DMS53 (cell line): ENCODE data around the gene CGNL1.

Source experiments
- DNase-seq: peaks from one replicate; lab custom pipeline; 2025; lab: John Stamatoyannopoulos, UW

CGNL1 gene

GRCh38 chr15:57387564-57388076 is 11.3 kb downstream of the CGNL1 start:
- no peak for DNase-seq

DNA sequence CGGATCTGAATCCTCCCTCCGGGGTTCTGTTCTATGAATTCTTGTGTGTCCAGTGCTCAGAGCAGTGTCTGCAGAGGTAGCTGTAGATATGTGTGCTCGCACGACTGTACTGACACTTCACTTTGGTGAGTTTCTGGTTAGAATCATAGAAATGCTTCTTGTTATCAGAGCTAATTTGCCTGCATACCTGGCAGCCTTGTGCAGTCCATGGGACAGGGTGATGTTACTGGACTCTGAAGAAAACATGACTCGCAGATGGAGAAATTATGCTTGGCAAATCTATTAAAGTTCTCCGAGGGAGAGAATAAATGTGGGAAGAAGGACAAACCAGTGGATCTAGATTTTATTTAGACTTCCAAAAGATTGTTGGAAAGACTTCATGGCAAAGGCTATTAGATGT is 12.2 kb downstream of the CGNL1 start:
- no peak for DNase-seq

- DNase-seq: no peak
Measured at GRCh38 chr15:57389991-57390390, 13.7 kb downstream of the CGNL1 start.

- no peak for DNase-seq
Measured at GRCh38 chr15:57390583-57390982, 14.3 kb downstream of the CGNL1 start.

GRCh38 chr15:57391537-57391936 is 15.2 kb downstream of the CGNL1 start:
- DNase-seq: no peak

- no peak for DNase-seq
Measured at GRCh38 chr15:57393061-57393460, 16.8 kb downstream of the CGNL1 start.

DNA sequence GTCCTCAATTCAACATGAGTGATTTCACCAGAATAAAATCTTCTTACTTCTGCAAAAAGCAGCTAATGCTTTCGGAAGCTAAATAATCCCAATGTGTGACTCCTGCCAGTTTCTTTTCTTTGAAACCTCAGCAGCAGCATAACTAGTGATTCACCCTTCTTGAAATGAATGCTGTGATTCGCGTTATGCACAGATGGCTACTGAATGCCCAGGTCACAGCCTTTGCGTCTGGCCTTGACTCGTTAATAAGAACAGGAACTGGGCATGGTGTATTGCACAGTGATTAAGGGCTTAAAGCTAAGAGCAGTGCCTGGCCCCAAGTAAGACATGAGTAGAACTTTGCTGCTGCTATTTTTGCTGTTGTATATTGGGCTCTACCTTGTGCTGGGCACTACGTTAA is 19.0 kb downstream of the CGNL1 start:
- DNase-seq: peak; percentile 11

DNA sequence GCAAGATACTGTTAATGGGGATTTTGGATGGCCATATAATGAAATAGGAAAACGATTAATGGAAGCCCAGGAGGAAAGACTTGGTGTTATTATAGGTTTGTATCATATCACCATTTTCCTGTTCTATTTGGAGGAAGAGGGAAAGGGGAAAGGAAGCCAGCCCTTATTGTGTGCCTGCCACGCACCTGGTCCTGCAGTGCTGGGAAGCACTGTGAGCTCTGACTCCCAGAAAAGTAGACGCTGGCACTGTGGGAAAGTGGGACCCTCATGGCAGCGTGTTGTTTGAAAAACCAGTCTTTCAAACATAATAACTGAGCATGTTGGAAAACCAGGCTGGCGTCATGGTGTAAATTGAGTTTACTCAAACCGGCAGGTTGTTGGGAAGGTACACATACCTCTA is 22.0 kb downstream of the CGNL1 start:
- no peak for DNase-seq

GRCh38 chr15:57401546-57401945 is 25.2 kb downstream of the CGNL1 start:
- no peak for DNase-seq

GRCh38 chr15:57403017-57403416 is 26.7 kb downstream of the CGNL1 start:
- no peak for DNase-seq

- DNase-seq: no peak
Measured at GRCh38 chr15:57403566-57404325, 27.4 kb downstream of the CGNL1 start.

- DNase-seq: no peak
Measured at GRCh38 chr15:57405133-57405532, 28.8 kb downstream of the CGNL1 start.

DNA sequence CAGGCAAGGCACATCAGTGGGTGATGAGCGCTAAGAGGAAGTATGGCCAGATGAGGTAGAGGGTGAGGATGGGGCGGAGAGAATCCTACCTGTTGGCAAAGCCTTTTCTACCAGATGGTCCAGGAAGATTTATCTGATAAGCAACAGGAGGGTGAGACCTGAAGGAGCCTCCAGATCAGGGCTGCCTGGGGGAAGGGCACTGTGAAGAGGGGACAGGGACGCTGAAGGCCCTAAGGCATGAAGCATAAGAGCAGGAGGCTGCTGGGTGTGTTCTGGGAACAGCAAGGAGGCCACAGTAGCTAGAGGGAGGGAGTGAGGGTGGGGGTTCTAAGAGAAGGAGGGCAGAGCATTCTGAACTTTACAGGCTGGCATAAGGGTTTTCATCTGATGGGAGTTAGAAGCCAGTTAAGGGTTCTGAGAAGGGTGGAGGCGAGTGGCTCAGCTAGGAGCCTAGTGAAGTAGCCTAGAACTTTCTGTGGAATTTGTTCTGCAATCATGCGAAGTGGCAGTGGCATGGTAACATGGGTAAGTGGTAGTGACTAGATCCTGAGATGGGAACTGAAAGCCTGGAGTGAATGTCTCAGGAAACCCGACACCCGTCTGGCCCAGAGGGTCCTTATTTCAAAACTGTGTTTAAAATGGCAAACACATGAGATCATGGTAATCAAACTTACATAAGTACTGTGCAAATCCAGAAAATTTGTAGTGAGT is 29.9 kb downstream of the CGNL1 start:
- no peak for DNase-seq

DNA sequence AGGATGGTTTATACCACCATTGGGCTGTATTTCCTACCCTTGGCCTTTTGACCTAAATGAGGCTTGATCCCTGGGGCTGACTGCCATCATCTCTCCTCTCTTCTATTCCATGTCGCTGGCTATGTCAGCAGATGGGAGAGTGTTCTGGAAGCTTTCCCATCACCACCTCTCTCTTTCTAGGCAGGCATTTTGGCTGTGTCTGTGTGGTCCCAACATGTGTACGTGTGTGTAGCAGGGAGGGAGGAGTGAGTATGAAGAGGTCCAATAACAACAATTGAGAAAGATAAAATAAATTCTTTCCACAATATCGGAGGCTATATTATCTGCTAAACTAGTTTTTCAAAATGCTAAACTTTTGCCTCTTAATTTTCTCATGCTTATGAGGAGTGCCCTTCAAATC is 34.1 kb downstream of the CGNL1 start:
- DNase-seq: no peak

GRCh38 chr15:57411945-57412768 is 35.9 kb downstream of the CGNL1 start:
- DNase-seq: no peak

- no peak for DNase-seq
Measured at GRCh38 chr15:57415602-57416001, 39.3 kb downstream of the CGNL1 start.

DNA sequence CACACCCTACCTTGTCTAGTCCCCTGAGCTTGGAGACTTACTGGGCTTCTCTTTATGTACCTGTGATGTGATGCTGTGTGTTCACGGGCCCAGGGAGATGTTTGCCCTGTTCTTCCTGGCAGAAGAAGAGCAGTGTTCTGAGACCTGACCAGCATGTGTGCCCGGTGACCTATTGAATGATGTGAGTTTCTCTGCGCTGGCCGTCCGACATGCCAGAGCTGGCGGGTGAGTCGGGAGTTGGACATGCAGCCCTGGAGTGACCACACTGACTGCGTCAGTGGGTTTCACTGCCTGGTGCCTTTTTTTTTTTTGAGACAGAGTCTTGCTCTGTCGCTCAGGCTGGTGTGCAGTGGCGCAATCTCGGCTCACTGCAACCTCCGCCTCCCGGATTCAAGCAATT is 42.3 kb downstream of the CGNL1 start:
- DNase-seq: no peak

GRCh38 chr15:57419335-57419734 is 43.0 kb downstream of the CGNL1 start:
- no peak for DNase-seq

- DNase-seq: no peak
Measured at GRCh38 chr15:57421110-57421509, 44.8 kb downstream of the CGNL1 start.

DNA sequence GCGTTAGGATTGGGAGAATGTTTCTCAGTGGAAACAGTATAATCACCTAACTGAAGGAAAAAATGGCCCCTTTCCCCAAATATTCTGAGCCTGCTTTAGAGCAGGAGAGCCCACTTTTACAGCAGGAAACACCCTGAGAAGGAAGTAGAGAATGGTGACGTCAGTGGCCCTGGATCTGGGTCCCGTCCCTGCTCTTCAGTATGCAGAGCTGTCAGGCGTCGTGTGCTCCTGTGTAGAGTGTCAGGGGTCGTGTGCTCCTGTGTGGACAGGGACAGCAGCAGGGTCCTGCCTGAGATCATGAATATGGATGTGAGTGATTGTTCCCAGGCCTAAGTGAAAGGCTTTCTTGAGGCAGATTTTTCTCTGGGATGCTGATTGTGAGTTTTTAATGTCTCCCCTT is 45.2 kb downstream of the CGNL1 start:
- peak; percentile 2 for DNase-seq

DNA sequence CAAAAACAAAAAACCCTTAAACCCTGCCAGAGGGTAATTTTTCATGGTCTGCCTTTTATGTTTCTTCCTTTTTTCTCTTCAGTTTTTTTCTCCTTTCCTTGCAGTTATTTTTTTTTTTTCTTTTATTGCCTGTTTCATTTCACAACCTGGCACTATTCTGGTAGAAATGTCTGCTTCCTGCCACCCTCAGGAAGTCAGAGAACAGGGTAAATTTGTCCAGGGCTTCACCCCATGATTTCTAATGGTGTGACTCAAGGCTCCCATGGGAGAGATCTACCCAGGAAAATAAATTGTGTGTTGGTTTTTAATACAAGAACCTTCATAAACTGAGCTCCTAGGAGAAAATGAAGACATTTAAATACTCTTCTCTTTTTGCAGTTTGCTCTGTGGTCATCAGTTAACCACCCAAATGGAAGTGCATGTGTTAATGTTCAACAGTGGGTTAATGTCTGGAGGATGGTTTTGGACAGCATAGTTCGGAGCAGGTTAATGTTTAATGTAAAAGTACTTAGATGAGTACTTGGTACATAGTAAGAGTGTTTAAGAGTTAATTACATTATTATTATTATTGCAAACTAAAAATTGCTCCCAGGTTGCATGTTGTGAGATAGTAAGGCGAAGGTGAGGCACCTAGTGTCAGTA is 45.9 kb downstream of the CGNL1 start:
- DNase-seq: no peak

DNA sequence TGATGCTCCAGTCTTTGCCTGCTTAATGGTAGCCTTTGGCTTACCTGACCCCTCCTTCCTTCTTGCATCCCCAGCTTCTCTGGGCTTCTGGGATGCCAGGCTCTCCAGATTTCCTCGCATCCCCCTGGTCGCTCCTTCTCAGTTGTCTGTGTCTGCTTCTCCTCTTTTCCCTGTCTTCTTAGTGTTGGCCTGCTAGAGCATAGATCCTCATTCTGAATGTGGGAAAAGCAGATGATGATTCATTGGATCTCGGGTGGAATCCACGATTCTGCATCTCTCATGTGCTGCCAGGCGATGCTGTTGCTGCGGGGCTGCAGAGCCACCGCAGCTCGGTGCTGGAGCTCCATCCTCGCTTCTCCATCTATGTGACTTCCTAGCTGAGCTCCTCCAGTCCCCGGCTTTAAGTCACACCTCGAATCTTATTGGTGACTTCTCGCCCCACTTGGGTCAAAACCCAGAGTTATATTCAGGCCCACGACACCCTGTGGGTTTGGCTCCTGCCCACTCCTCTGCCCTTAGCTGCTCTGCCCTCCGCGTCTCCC is 47.4 kb downstream of the CGNL1 start:
- no peak for DNase-seq
